ENCODE results near the gene RYR3.

The RYR3 gene

DNA sequence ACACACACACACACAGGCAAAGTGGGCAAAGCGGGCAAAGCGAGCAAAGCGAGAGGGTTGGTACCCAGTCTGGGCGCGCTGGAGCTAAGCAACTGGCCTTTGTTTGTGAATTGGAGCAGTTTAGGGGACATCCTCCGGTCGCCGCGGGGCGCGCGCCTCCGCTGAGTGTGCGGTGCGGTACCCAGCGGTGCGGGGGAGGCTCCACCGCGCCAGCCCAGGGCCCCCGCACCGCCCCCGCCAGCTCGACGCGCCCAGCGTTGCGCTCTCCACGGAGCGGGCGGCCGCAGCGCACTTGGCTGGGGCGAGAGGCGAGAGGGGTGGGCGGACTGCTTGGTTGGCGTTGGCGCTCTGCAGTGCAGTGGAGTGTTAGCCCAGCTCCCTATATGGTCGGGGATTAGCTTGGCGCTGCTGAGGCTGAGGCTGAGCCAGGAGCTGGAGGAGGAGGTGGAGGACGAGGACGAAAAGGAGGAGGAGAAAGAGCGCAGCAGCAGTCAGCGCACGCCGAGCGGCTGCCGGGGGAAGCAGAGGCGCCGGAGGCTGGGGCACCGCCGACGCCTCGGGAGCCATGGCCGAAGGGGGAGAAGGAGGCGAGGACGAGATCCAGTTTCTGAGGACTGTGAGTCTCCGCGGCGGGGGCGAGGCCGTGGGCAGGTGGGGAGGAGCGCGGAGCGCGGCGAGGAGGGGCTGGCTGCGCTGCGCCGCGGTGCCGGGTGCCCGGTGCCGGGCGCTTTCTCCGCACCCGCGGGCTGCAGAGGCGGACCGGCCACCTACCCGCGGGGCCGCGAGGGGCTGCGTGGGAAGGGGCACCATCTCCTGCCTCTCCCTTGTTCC is at the start of gene RYR3:
Gene RYR3 (plus strand): TSS at position 487 of the 831 bp plus-strand sequence. CDS start 79 bp downstream, at position 566.
- peak; percentile 14 for DNase-seq

DNA sequence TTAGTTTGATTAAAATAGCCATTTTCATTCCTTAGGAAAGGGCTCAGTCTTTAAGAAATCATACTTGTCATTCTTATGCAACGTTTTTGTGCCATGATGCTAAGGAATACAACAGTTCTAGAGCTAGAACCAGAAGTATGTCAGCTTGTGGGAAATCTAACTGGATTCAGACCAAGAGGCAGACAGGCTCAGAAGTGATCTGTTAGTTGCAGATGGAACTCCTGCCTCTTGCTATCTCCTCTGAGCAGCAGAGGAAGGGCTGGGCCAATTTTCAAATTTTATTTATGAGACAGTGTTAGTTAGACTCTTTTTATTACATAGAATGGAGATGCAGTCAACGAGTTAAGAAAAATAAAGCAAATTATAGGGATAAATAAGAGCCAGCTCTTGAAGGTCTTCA is 48.5 kb upstream of the RYR3 start:
- DNase-seq: no peak

DNA sequence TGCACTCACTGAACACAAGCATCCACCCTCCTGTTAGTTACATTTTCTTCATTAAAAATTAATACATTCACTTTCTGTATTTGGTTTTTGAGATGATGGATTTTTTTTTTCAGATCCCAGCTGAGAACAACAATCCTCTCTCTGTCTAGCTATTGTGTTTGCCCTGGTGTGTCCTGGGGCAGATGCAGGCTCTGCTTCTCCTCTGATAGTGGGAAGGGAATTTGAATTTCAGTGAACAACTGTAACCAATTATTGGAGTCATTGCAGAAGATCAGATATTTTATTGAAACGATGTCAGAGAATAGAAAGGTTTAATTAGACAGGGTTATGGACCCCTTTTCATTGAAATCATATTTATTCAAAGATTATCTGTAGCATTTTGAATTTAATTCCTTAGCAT is 33.1 kb upstream of the RYR3 start:
- DNase-seq: no peak

DNA sequence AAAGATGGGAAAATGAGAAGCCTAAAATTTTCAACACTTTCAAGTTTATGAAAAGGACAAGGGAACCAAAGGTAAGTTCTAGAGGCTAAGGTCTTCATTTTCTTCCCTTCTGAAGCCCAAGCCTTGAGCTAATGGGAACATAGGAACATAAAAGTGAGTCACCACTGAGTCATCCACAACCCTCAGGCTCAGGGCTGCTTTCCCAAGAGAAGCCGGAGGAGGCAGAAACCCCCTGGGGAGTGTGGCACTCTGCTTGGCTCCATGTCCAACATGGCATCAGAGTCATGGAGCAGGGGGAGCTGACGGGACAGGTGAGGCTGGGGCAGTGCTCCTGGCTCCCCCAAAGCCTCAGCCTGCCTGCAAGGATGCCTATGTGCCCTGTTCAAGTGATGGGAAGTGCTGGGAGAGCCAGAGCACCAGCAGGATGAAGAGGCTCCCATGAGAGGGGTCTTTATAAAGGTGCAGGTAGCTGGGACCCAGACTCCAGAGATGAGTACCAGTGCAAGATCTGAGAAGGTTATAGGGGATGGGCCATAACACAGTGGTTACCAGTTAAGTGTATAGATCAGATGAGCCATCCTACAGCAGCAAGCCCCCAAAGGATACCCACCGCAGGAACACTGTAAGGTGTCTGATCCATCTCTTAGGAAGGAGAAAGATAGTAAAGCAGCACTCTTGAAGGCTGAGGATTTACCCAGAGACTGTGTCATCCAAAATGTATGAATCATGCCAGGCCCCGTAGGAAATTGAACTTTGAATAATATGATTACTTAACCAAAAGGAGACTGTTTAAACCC is 31.8 kb upstream of the RYR3 start:
- no peak for DNase-seq

DNA sequence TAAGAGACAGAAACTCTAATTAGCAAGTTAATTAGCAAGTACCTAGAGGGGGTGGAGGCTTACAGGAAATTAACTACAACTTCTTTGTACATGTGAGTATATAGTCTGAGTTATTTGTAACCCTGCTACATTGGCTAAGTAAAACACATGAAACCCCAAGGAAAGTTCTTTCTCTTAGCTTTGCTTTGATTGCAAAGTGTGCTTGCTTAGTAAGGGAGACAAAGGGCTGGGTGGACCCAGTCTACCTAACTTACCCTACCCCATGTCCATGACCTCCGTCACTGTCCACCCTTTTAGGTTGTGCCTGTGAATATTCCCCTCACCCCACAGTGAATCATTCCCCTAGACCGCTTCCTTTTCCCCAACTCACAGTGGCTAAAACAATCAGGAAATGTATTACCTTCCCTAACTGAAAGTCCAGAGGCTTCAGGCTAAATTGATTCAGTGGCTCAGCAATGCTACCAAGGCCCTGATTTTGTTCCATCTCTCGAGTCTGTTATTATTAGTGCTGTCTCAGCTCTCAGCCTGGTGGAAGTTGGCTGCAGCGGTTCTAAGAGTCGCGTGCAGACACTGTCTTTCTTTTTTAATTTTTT is 31.1 kb upstream of the RYR3 start:
- no peak for DNase-seq

DNA sequence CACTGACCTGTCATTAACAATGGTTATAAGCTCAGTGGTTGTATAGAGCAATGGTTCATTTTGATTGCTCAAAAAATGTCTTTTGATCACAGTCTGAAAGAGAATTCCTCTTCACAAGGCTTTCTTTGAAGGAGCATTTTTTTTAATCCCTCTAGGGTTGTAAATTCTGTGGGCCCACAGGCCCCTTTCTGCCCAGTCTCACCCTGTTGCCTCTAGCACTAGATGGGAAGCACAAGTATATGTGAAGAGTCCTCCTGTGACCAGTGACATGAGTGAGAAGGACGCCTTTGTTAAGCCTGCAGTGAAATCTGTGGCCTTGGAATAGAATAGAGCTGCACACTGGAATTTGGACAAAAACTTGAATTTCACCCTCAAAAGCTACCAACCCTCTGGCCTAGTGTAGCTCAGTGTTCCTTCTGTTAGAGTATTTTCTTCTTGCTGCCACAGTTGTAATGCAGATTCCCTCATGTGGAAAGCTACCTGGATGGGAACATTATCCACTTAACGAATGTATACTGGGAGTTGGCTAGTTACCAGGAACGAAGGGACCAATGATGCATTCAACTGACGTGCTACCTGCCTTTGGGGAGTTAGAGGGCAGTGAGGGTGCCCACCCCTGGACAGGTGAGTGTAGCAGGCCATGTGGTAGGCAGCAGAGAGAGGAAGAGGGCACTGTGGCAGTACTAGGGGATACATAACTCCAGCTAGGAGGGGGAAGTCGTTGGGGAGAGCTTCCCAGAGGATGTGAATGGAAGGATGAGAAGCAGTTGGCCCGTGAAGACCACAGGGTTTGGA is 28.3 kb upstream of the RYR3 start:
- DNase-seq: no peak

DNA sequence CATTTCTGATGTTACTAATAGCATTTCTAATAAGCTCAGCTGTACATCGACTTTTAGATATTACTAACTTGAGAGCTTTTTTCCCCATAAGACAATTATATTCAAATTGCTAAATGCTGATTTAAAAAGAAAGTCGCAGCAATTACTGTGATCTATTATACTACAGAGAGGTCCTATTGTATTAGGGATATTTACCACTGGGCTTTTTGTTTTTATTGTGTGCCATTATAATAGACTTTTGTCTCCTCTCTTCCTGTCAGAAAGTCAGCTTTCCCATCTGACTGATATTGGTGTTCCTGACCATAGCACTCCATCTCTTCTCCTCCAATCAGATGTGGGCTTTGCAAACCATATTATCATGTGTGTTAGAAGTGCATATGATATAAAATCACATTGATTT is 27.2 kb upstream of the RYR3 start:
- DNase-seq: no peak

DNA sequence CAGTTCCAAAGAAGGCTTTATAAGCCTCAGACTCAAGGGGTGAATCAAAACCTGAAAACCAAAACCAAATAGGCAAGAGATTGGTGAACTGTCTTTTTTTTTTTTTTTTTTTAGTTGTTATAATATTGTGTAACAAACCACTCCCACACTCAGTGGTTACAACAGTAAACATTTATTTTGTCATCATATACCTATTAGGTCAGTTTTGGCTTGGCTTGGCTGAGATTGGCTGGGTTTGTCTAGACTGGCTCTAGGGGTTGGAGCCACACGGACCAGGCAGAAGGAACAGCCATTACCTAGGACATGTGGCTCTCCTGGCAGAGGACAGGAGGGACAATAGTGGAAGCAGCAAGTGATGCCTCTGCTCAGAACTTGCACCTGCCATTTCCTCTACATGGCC is 26.4 kb upstream of the RYR3 start:
- DNase-seq: no peak

DNA sequence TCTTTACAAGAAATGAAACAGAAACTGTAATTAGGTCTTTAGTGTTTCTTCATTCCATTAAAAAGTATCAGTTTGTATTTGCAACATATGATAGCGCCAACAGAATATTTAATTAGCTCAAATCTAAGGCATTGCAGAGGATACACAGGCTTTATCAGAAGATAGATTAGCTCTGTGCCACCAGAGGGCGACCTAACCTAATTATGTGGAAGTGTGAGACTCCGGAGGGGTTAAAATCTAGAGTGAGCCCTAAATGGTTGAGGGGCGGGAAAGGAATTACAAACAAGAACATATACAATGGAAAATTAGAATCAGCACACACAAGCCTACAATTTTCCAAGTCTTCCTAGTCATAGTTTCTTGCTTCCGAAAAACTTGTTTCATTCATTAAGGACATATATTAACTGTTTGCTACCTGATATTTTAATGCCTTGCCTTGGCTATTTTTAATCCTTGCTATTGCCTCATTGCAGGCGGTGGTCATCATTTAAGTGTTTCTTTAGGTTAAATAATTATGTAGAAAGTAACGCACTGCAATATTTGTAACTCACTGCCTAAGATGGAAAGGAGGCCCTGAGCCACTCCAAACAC is 18.0 kb upstream of the RYR3 start:
- peak; percentile 75 for DNase-seq

DNA sequence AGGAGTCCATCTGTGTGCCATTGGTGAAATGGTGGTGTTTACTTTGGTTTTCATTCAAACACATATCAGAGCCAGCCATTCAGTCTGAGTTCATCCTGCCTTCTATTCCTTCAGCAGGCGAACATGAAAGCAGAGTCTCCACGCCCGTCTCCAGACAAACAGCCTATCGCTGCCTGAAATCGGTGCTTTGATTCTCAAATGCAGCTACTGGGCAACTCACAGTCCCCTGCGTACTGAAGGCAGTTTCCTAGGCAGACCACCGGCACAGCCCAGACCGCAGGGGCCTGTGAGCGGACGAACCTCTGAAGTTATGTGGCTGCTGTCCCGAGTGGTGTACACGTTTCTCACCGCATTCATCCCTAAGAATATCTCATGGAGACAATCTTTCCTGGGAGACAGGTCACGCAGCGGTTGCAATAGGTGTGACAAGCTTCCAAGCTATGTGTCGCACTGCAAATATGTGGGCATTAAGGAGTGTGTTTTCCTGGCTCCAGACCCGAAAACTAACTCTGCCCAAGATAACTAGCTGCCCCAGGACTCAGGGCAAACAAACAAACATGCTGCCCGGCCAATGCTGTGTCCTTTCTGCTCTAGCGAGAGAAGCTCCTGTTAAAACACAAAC is 16.9 kb upstream of the RYR3 start:
- DNase-seq: no peak

DNA sequence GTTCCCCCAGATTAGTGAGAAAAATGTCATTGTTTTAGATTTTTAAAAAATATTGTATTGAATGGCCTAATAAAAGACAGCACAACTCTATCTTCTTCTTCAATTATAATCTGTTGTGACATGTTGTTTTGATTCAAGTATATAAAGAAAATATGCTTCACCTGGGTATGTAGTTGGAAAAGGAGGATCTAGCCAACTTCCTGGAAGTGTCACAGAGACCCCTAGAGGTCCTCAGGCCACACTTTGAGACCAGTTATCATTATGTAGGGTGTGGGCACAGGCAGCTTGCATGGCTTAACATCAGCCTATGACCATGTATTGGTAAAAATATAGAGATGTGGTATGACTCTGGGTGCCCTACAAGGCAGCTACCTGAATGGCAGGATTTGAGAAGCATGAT is 14.7 kb upstream of the RYR3 start:
- no peak for DNase-seq

DNA sequence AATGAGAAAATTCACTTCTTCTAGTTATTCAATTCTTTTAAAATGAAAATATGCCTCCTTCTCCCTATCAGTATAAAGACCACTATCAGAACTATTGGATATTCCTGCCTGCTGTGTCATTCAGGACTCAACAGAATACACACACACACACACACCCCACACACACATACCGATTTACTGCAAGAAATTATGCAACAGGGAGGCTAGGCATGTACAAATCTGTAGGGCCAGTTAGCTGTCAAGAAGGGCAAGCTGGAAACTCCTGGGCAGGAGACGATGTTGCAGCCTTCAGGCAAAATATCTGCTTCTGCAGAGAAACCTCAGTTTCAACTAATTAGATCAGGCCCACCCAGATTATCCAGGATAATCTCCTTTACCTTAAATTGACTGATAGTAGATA is 13.9 kb upstream of the RYR3 start:
- no peak for DNase-seq

DNA sequence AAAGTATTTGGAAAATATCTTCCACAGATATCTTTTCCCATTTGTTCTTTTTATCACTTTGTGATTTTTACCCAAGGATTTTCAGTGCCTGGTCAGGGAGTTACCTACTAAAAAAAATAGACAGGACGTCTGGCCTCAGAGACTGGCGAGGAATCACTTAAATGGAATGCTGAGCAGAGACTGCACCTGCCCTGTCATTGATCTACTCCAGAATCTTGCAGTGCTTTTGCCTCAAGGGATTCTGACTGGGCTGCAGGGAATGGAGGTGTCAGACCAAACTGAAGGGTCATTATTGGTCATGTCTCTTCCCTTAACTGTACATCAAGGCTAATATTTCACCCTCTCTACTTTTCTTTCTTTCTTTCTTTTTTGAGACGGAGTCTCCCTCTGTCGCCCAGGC is 12.1 kb upstream of the RYR3 start:
- DNase-seq: no peak

DNA sequence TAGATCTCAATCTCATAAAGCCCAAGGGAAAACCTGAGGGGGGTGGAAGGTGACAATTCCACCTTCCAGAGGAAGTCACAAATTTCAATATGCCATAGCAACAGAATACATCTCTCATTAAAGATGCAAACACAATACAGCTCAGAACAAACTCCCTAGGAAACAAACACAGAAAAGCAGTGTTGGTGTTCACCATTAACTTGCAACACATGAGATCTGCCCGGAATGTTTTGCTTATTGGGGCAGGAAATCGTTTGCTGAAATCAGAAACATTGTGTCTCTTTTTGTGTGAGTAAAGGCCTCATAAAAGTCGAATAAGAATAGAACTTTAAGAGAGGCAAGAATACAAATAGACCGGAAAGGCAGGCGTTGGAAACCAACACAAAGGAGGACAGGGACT is 5.8 kb upstream of the RYR3 start:
- DNase-seq: no peak

DNA sequence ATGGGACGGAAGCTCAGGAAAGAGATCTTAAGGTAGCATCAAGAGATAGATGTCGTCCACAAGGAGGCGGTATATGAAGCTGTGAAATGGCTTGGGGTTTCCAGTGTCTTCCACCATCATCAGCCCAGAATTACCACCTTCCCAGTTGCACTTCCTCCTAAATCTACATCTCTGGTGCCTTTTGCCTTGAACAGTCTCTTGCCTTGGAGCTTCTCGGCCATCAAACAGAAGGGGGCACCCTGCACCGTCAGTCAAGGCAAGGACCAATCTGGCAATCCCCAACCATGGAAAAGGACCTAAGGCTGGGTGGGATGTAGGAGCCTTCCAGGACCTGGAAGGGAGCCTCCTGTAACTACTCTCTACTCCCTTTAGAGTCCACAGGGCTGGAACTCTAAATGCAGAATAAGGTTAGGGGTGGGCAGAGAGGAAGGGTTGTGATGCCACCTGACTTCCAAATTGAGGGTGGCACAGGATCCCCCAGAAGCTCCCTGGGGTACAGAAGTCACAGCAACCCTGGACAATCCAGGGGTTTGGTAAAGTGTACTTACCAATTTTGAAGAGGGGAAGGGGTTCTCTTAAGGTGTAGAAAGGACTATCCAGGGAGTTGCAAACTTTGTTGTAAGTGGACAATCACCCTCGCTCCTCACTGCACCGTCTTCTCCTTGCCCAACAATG is 1.0 kb upstream of the RYR3 start:
- DNase-seq: peak; percentile 4

DNA sequence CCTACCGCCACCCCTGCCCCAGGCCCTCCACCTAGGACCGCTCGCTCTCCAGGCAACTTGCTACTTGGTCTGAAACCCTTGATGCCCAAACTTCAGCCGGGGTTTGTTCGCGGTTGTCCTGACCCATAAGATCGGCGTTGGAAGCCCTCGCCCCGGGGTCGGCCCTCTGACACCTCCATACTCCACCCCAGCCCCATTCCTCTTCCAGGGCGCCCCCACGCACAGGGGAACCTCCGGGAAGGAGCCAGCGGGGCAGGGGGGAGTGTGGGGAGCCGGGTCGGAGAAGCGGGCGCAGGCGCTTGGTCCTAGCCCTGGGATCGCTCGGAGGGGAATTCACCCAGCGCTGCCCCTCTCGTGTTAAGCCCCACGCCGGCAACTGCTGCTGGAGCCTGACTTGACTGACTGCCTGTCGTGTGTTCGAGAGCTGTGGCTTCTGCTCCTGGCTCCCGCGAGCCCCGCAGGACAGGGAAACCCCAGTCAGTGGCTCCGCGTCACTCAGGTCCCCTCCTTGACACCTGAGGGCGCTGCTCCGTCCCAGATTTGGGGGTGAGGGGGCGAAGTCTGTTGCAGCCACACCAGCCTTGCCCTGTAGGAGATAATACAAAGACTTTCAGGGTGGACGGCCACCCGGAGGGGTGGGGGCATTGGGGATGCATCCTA is 675 bp downstream of the RYR3 start:
- DNase-seq: peak; percentile 8

DNA sequence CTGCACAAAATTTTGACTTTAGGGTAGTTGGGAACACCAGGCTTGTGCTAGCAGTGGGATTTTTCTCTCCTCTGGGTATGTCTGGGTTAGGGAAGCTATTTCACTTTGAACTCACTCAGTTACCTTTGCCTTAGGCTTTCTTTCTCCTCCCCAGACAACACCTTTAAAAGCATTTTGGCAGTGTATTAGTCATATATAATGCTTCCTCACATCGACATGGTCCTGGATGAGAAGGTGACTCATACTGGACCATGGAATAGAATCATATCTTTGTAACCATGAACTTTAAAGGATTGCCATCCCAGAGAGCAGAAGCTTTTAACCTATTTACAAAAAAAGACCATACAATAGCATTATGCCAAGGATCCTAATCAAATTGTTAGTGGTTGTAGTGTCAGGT is 2.7 kb downstream of the RYR3 start:
- DNase-seq: no peak

DNA sequence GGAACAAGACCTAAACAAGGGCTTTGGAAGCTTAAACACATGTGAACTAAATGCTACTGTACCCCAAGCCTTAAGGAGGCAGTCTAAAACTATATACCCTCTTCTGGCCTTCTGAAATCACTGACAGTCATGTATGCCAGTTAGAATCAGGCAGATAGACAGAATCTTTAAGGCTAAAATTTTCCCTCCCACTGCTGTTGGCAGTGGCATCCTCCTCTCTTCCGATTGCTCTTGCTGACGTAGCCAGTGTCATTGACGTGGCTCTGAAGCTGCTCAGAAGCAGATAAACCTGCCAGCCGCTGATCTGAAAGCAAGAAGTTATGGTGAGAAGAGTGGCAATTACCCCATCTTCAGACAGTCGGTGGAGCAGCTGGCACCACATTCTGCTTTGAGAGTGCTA is 3.3 kb downstream of the RYR3 start:
- DNase-seq: no peak

DNA sequence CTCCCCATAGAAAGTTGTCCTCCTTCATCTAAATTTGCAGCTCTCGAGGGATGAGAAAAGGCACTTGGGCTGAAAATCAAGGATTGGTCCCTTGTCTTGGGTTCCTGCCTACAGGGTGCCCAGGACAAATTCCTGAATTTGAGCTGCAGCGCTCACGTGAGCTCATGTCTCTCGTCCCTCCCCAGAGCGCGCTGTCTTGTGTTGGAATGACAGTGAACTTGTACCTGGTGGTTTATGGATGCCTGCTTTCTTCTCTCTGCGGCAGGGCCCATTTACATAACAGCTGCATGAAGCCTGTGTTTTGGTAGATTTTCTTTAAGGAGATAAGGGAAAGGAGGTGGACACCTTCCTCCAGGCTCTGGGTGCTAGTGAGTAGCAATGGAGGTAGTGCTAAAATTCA is 4.3 kb downstream of the RYR3 start:
- no peak for DNase-seq

DNA sequence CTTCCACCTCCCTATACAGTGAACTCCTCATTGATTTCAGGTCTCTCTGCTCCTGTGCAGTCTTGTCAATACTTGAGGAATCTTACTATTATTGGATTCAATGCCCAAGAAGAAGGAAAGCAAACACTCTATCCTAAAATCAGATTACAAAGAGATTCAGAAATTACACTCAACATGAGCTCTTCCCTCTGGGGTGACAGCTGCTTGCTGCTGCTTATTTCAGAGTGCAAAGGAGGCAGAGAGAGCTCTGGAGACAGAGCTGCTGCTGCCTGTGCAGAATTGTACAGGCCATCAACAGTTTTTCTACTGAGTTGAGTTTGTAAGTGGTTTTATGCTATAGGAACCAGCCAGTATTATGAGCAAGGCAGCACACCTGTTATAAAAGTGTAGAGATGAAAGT is 7.1 kb downstream of the RYR3 start:
- DNase-seq: no peak

DNA sequence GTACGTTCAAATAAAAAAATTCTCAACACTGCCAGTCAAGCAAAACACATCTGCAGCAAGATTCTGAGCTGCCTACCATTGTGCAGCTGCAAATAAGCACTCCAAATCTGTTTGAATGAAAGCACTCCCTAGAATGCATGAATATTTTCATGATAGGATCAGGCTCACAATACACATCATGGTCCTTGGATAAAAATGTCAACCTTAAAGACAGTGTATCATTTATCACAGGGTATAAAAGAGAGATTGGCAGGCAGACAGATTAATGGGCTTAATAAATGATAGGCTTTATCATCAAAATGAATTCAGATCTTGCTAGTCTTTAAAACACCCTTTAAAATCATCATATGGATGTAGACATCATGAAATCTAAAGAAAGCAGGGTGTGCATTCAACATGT is 9.2 kb downstream of the RYR3 start:
- no peak for DNase-seq

All from stimulated activated CD4-positive, alpha-beta T cell treated with anti-CD3 and anti-CD28 coated beads, Interleukin-15, amount 100 ng/mL, for 24 hours (primary cell).